Tibial artery (tissue), 4 donors: ENCODE results near the gene KLHL3.

Experiments
- DNase-seq, 2 donors: peaks; one replicate each; pipeline ENCODE4 v3.0.0-alpha.2; 2019
- H3K27ac ChIP-seq, 2 donors: fragments of 200-600 bp; sonication (generic) in 1 of 2; 1 replicate in 1 of 2; 2 replicates in 1 of 2; pipeline ENCODE4 v1.5.1; 2018 to 2019; ENCODE audit warnings: mild to moderate bottlenecking in 1 of 2
- H3K27me3 ChIP-seq, 2 donors: fragments of 200-600 bp; sonication (generic) in 1 of 2; one replicate each; pipeline versions ENCODE4 v1.5.1 to v1.6.0; 2016 to 2019
- H3K36me3 ChIP-seq, 3 donors: fragments of 200-600 bp; sonication (generic) in 2 of 3; one replicate each; pipeline ENCODE4 v1.5.1; 2016 to 2019; ENCODE audit warnings: mild to moderate bottlenecking in 2 of 3
- H3K4me1 ChIP-seq, 4 donors: fragments of 200-600 bp; sonication (generic) in 2 of 4; 1 replicate in 3 of 4; 2 replicates in 1 of 4; pipeline ENCODE4 v1.5.1; 2016 to 2019
- H3K4me3 ChIP-seq, 2 donors: fragments of 200-600 bp; sonication (generic) in 1 of 2; 1 replicate in 1 of 2; 2 replicates in 1 of 2; pipeline ENCODE4 v1.5.1; 2018 to 2019; ENCODE audit warnings: mild to moderate bottlenecking in 2 of 2
- H3K9me3 ChIP-seq, 3 donors: fragments of 200-600 bp; sonication (generic) in 1 of 3; one replicate each; pipeline ENCODE4 v1.5.1; 2016 to 2019
- CTCF ChIP-seq, 2 experiments: fragments of 200-600 bp in 1 of 2; fragments of 450-650 bp in 1 of 2; IDR thresholded peaks; one replicate each; pipeline ENCODE4 v1.5.1; 2017 to 2019; ENCODE audit warnings: antibody characterized with exemption in 2 of 2, mild to moderate bottlenecking in 1 of 2, moderate library complexity in 1 of 2
- intact Hi-C: fragments of 100-400 bp; cut with DNase I; formaldehyde crosslinking; loops from one replicate; pipeline ENCODE4 v1.15.0; 2023; ENCODE audit warnings: low total_unique reads

The KLHL3 gene

GRCh38 chr5:137730336-137730735, 5.6 kb downstream of the KLHL3 start:
- Histone ChIP-seq H3K27me3 (no peaks in the 10 kb centered on the region), H3K27ac (no peak overlapping the region), H3K36me3 (no peaks in the 10 kb centered on the region), H3K4me1 (peaks cover 0 to 10% (median 3%) of the 10 kb centered on the region in 4 donors), H3K9me3 (no peaks in the 10 kb centered on the region), H3K4me3 (no peak overlapping the region)
- TF ChIP-seq CTCF (IDR thresholded peaks at IDR 0.05): no peak
- intact Hi-C loops: no loop called here
- no peak for DNase-seq

GRCh38 chr5:137728048-137728447, 7.8 kb downstream of the KLHL3 start:
- TF ChIP-seq CTCF (IDR thresholded peaks at IDR 0.05): no peak
- no peaks in the 10 kb centered on the region for H3K36me3 ChIP-seq
- H3K27ac ChIP-seq: no peak overlapping the region
- intact Hi-C loops: no loop called here
- DNase-seq: no peak
- no peaks in the 10 kb centered on the region for H3K27me3 ChIP-seq
- no peak overlapping the region for H3K4me3 ChIP-seq
- H3K4me1 ChIP-seq: no peaks in the 10 kb centered on the region
- peaks cover 0 to 6% (median 0%) of the 10 kb centered on the region in 3 donors for H3K9me3 ChIP-seq

- Histone ChIP-seq H3K4me3 (no peak overlapping the region), H3K27me3 (no peaks in the 10 kb centered on the region), H3K27ac (no peak overlapping the region), H3K9me3 (peaks cover 0 to 7% (median 0%) of the 10 kb centered on the region in 3 donors), H3K4me1 (no peaks in the 10 kb centered on the region), H3K36me3 (no peaks in the 10 kb centered on the region)
- intact Hi-C loops: no loop called here
- no peak for DNase-seq
- no peak for TF ChIP-seq CTCF (IDR thresholded peaks at IDR 0.05)
Measured at GRCh38 chr5:137727623-137728022, 8.3 kb downstream of the KLHL3 start.

GRCh38 chr5:137724251-137724650, 11.6 kb downstream of the KLHL3 start:
- TF ChIP-seq CTCF (IDR thresholded peaks at IDR 0.05): no peak
- no peak overlapping the region for H3K27ac ChIP-seq
- H3K27me3 ChIP-seq: no peaks in the 10 kb centered on the region
- H3K9me3 ChIP-seq: peaks cover 0 to 7% (median 0%) of the 10 kb centered on the region in 3 donors
- no peaks in the 10 kb centered on the region for H3K36me3 ChIP-seq
- intact Hi-C loops: no loop called here
- no peak for DNase-seq
- H3K4me3 ChIP-seq: no peak overlapping the region
- H3K4me1 ChIP-seq: no peaks in the 10 kb centered on the region

GRCh38 chr5:137718611-137719010, 17.3 kb downstream of the KLHL3 start:
- Histone ChIP-seq H3K4me3 (no peak overlapping the region), H3K27ac (no peak overlapping the region), H3K4me1 (peaks cover 0 to 8% (median 0%) of the 10 kb centered on the region in 4 donors), H3K9me3 (peaks cover 0 to 7% (median 0%) of the 10 kb centered on the region in 3 donors), H3K36me3 (no peaks in the 10 kb centered on the region), H3K27me3 (no peaks in the 10 kb centered on the region)
- DNase-seq: no peak
- intact Hi-C loops: no loop called here
- TF ChIP-seq CTCF (IDR thresholded peaks at IDR 0.05): no peak

GRCh38 chr5:137716337-137716736, 19.6 kb downstream of the KLHL3 start:
- Histone ChIP-seq H3K27ac (no peak overlapping the region), H3K4me3 (no peak overlapping the region), H3K27me3 (no peaks in the 10 kb centered on the region), H3K36me3 (no peaks in the 10 kb centered on the region), H3K9me3 (peaks cover 0 to 9% (median 0%) of the 10 kb centered on the region in 3 donors), H3K4me1 (peaks cover 0 to 8% (median 0%) of the 10 kb centered on the region in 4 donors)
- intact Hi-C loops: no loop called here
- no peak for TF ChIP-seq CTCF (IDR thresholded peaks at IDR 0.05)
- no peak for DNase-seq
